Natural killer cell (primary cell): ENCODE measurements around the gene CRYGB. TPM values are rescaled to one million over a fixed set of nuclear protein-coding genes. Genes with fewer than 3 reads are reported as not detected.

Experiments
- ATAC-seq, 3 donors: fragments of 150-1000 bp in 2 of 3; fragments of 200-7000 bp in 1 of 3; cut with Tn5 transposase; 1 replicate in 1 of 3; 2 replicates in 2 of 3; pipeline ENCODE4 v1.10.0; 2021; ENCODE audit warnings: mild to moderate bottlenecking in 2 of 3, moderate library complexity in 2 of 3
- DNase-seq, 2 donors: peaks; one replicate each; pipeline versions ENCODE4 v3.0.0 to v3.0.0-alpha.2; 2013 to 2021; ENCODE audit warnings: mixed read lengths in 1 of 2
- H3K27ac ChIP-seq: one replicate; pipeline ENCODE4 v1.5.1; 2013; ENCODE audit warnings: mild to moderate bottlenecking, low read length
- H3K27me3 ChIP-seq: one replicate; pipeline ENCODE4 v1.6.1; 2013; ENCODE audit warnings: low read length; ENCODE audit not compliant: control insufficient read depth, insufficient read depth
- H3K36me3 ChIP-seq: one replicate; pipeline ENCODE4 v1.6.1; 2013; ENCODE audit warnings: low read length; ENCODE audit not compliant: control insufficient read depth, insufficient read depth
- H3K4me1 ChIP-seq: one replicate; pipeline ENCODE4 v1.6.1; 2013; ENCODE audit warnings: low read length; ENCODE audit not compliant: control insufficient read depth, insufficient read depth
- H3K4me3 ChIP-seq: one replicate; pipeline ENCODE4 v1.5.1; 2013; ENCODE audit warnings: low read length
- H3K9me3 ChIP-seq: one replicate; pipeline ENCODE4 v1.6.1; 2013; ENCODE audit warnings: low read length; ENCODE audit not compliant: control insufficient read depth, insufficient read depth
- H3K27ac Mint-ChIP-seq, 2 donors: one replicate each; pipeline ENCODE4 v1.8.0; 2022; ENCODE audit warnings: mild to moderate bottlenecking in 2 of 2, mixed read lengths in 2 of 2, moderate library complexity in 1 of 2
- H3K27me3 Mint-ChIP-seq, 2 donors: one replicate each; pipeline ENCODE4 v1.8.0; 2022; ENCODE audit warnings: low read depth in 2 of 2, mixed read lengths in 2 of 2
- H3K36me3 Mint-ChIP-seq: one replicate; pipeline ENCODE4 v1.8.0; 2022; ENCODE audit warnings: mixed read lengths
- H3K4me1 Mint-ChIP-seq, 2 donors: one replicate each; pipeline ENCODE4 v1.8.0; 2022; ENCODE audit warnings: mixed read lengths in 2 of 2
- H3K4me3 Mint-ChIP-seq: one replicate; pipeline ENCODE4 v1.8.0; 2022; ENCODE audit warnings: mild to moderate bottlenecking, moderate library complexity, mixed read lengths
- H3K9me3 Mint-ChIP-seq, 2 donors: one replicate each; pipeline ENCODE4 v1.8.0; 2022; ENCODE audit warnings: mixed read lengths in 2 of 2
- WGBS: methylation state at CpG from one replicate; pipeline ENCODE4 v1.1.7; 2013; ENCODE audit warnings: missing lambda C conversion rate; ENCODE audit not compliant: insufficient coverage; 5-methylcytosine and 5-hydroxymethylcytosine counted together
- intact Hi-C: fragments of 100-400 bp; cut with micrococcal nuclease; formaldehyde crosslinking; loops from one replicate; pipeline ENCODE4 v1.14.2; 2022
- total RNA-seq, 4 donors: library from RNA; stranded (reverse); fragments of 120-200 nt in 1 of 4; gene quantifications; one replicate each; pipeline versions ENCODE4 v1.2.3 to v1.2.4, GENCODE V29; 2013 to 2022
- TF ChIP-seq, protein P1 (sequence below): fragments of 200-600 bp; IDR thresholded peaks from one replicate; pipeline ENCODE4 v1.8.0; 2022; ENCODE audit warnings: antibody characterized with exemption

Gene CRYGB
- total RNA-seq, 3 donors from 2014 or later (not counting 1 experiment from before 2014, with no cell fraction given), result not detected

DNA sequence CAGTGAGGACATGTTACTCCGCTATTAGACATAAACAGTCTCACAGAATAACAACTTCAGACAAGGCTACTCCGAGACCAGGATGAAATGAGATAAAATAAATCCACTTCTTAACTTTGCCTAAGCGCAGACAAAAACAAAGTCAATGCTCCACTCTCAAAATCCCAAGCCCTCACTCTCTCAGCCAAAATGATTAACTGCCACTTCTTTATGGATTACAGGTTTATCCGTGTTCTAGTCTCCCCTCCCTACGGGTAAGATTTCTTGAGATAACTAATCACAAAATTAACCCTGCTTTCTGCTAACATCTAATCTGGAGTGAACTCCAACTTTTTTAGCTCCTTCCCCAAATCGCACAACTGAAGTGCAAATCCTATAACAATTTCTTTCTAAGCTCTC, 15.2 kb downstream of the CRYGB start:
- TF ChIP-seq, protein P1, sequence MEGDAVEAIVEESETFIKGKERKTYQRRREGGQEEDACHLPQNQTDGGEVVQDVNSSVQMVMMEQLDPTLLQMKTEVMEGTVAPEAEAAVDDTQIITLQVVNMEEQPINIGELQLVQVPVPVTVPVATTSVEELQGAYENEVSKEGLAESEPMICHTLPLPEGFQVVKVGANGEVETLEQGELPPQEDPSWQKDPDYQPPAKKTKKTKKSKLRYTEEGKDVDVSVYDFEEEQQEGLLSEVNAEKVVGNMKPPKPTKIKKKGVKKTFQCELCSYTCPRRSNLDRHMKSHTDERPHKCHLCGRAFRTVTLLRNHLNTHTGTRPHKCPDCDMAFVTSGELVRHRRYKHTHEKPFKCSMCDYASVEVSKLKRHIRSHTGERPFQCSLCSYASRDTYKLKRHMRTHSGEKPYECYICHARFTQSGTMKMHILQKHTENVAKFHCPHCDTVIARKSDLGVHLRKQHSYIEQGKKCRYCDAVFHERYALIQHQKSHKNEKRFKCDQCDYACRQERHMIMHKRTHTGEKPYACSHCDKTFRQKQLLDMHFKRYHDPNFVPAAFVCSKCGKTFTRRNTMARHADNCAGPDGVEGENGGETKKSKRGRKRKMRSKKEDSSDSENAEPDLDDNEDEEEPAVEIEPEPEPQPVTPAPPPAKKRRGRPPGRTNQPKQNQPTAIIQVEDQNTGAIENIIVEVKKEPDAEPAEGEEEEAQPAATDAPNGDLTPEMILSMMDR, result no peak
- no peak for DNase-seq
- no peaks in the 10 kb centered on the region for H3K9me3 ChIP-seq
- H3K4me1 ChIP-seq, result peaks cover 17% of the 10 kb centered on the region
- H3K4me3 ChIP-seq, result no peak overlapping the region
- ATAC-seq, result no peak
- peaks cover 11% of the 10 kb centered on the region in 2 donors for H3K4me1 Mint-ChIP-seq
- no peaks in the 10 kb centered on the region for H3K36me3 Mint-ChIP-seq
- H3K27me3 Mint-ChIP-seq, result peaks cover 1 to 12% of the 10 kb centered on the region in 2 donors
- H3K27me3 ChIP-seq, result no peaks in the 10 kb centered on the region
- H3K27ac Mint-ChIP-seq, result no peak overlapping the region
- intact Hi-C loops, result no loop called here
- H3K36me3 ChIP-seq, result no peaks in the 10 kb centered on the region
- H3K9me3 Mint-ChIP-seq, result no peaks in the 10 kb centered on the region
- no peak overlapping the region for H3K27ac ChIP-seq
- 97% methylated on average over 6 of the region's 6 CpGs for WGBS
- no peak overlapping the region for H3K4me3 Mint-ChIP-seq

DNA sequence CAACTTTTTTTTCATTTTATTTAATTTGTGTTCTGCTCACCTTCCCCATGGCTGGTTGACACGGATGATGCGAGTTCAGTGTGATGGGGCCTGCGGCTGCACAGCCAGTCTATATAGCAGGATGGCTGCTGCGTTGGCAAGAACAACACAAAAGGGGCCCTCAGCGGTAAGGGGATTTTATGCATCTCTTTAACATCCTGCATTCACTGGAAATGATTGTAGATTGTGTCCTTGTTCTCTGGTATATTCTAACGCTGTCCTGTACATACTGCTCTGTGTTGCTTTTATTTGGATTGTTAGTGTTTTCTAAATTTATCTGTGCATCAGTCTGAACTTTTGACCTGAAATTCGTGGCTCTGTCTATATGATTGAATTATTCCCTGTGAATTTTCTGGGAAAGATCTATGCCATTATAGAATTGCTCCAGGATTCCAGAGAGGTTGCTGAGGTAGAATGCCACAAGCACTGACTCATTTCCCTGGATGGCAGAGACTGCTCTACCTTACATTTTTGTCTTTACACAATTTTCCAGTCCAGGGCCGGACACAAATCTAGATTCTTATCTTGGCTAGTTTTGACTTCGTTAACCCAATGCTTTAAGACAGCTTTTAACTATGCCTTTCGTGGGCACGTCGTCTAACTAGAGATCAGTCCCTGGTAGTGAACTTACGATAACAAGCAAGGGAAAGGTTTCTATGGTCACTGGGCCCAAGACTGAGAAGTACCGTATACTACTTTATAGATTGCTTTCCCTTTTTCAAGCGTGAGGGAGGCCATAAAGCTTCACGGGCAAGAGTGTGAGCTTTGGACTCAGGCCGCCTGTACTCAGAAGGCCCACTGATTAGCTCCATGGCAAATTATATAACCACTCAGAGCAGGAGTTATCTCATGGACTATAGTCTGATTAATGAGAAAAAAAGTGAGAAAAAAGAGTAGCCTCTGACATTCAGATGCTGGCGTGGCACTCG, 15.9 kb downstream of the CRYGB start, which contains the start of gene CRYGC:
Gene CRYGC, minus strand, starts transcription at position 85 of the 968 bp plus-strand sequence. Its CDS starts 36 bp downstream, at position 49.
- intact Hi-C loops, result no loop called here
- Histone ChIP-seq H3K9me3 (no peaks in the 10 kb centered on the region), H3K36me3 (no peaks in the 10 kb centered on the region), H3K27me3 (peaks cover 3% of the 10 kb centered on the region), H3K4me1 (peaks cover 10% of the 10 kb centered on the region), H3K27ac (no peak within 1 kb of the TSS), H3K4me3 (no peak within 1 kb of the TSS)
- WGBS, result 88% methylated on average over 17 of the region's 19 CpGs
- Mint-ChIP-seq H3K4me1 (peaks cover 4 to 5% of the 10 kb centered on the region in 2 donors), H3K4me3 (no peak within 1 kb of the TSS), H3K36me3 (no peaks in the 10 kb centered on the region), H3K27ac (no peak within 1 kb of the TSS), H3K27me3 (peaks cover 6 to 19% of the 10 kb centered on the region in 2 donors), H3K9me3 (no peaks in the 10 kb centered on the region)
- DNase-seq (no peak), ATAC-seq (no peak)
- TF ChIP-seq, protein P1, result no peak

DNA sequence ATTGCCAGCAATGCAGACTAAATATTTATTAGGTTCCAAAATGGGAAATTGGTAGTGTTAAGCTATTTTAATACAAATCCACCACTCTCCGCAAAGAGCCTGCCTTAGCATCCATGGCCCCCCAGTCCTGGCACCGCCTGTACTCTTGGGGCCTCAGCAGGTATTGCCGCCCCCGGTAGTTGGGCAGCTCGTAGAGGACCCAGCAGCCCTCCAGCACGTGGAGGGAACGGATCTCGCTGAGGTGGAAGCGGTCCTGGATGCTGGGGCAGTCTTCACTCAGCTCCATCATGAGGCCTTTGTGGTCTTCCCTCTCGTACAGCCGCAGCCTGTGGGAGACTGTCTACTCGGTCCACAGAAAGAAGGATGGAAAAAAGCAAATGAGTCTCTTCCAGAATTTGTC, 17.8 kb downstream of the CRYGB start:
- Histone ChIP-seq H3K27me3 (peaks cover 13% of the 10 kb centered on the region), H3K36me3 (no peaks in the 10 kb centered on the region), H3K9me3 (no peaks in the 10 kb centered on the region), H3K27ac (no peak overlapping the region), H3K4me1 (peaks cover 7% of the 10 kb centered on the region), H3K4me3 (no peak overlapping the region)
- no peak for ATAC-seq
- peaks cover 17 to 34% of the 10 kb centered on the region in 2 donors for H3K27me3 Mint-ChIP-seq
- no peak overlapping the region for H3K27ac Mint-ChIP-seq
- no peaks in the 10 kb centered on the region for H3K36me3 Mint-ChIP-seq
- peaks cover 12% of the 10 kb centered on the region in 2 donors for H3K4me1 Mint-ChIP-seq
- no peaks in the 10 kb centered on the region for H3K9me3 Mint-ChIP-seq
- DNase-seq, result no peak
- TF ChIP-seq, protein P1, result no peak
- no peak overlapping the region for H3K4me3 Mint-ChIP-seq
- intact Hi-C loops, result no loop called here
- 93% methylated on average over 12 of the region's 12 CpGs for WGBS
